ENCODE measurements around the gene BMERB1.

GRCh38 chr16:15515992-15516391 lies 81.6 kb downstream of the BMERB1 start:
- TF ChIP-seq CTCF (IDR thresholded peaks at IDR 0.05; ENCODE audit: low read depth, low read length) (no peak), POLR2A (IDR thresholded peaks at IDR 0.05; ENCODE audit: extremely low read depth, insufficient read length) (no peak)

All from NB4 (cell line).